IMR-90 (cell line): Measurements from ENCODE around the gene SLC18A2. TPM values are rescaled to one million over a fixed set of nuclear protein-coding genes. Genes with fewer than 3 reads are reported as not detected.
A peak's percentile ranks its signal among the peaks of the same experiment; 100 is the strongest.

Experiments
- ATAC-seq: fragments of 200-7000 bp; cut with Tn5 transposase; 2 replicates; pipeline ENCODE4 v1.9.1; 2020; ENCODE audit warnings: low read depth, mild to moderate bottlenecking, moderate library complexity
- BruUV-seq: library from RNA; stranded (reverse); fragments of 400-500 nt; replicated peaks from 2 replicates; lab custom pipeline; 2021; lab: Mats Ljungman, UMichigan
- CTCF ChIA-PET: fragments of 300-600 bp; formaldehyde crosslinking; extraction: SDS; loops from one replicate; lab custom pipeline; 2021; ENCODE audit warnings: antibody characterized with exemption; lab: Yijun Ruan, JAX
- POLR2A ChIA-PET: fragments of 300-600 bp; sonication (Branson Sonifier 250); formaldehyde crosslinking; loops from one replicate; lab custom pipeline; 2022; ENCODE audit warnings: antibody characterized with exemption; ENCODE audit not compliant: unreplicated experiment; lab: Charles Lee
- DNase-seq: peaks from one replicate; pipeline ENCODE4 v3.0.0; 2013
- H2AFZ ChIP-seq: replicated peaks from 2 replicates; pipeline ENCODE3; 2013; ENCODE audit warnings: low read length, mild to moderate bottlenecking; ENCODE audit not compliant: poor library complexity
- H2AK5ac ChIP-seq: 2 replicates; pipeline ENCODE4 v1.6.1; 2013; ENCODE audit warnings: low read depth, low read length, inconsistent platforms
- H2AK9ac ChIP-seq: replicated peaks from 2 replicates; pipeline ENCODE3; 2013; ENCODE audit warnings: mild to moderate bottlenecking, low read depth, low read length, moderate library complexity; ENCODE audit not compliant: poor library complexity
- H2BK120ac ChIP-seq: 2 replicates; pipeline ENCODE4 v1.6.1; 2013; ENCODE audit warnings: low read depth, low read length, inconsistent platforms
- H2BK15ac ChIP-seq: 3 replicates; pipeline ENCODE4 v1.6.1; 2013; ENCODE audit warnings: low read depth, low read length, inconsistent platforms
- H2BK20ac ChIP-seq: 2 replicates; pipeline ENCODE4 v1.6.1; 2013; ENCODE audit warnings: low read depth, mild to moderate bottlenecking, inconsistent platforms, low read length, moderate library complexity
- H2BK5ac ChIP-seq: 2 replicates; pipeline ENCODE4 v1.6.1; 2013; ENCODE audit warnings: mild to moderate bottlenecking, low read depth, low read length, inconsistent platforms; ENCODE audit not compliant: poor library complexity, severe bottlenecking
- H3K14ac ChIP-seq: replicated peaks from 2 replicates; pipeline ENCODE4 v1.6.1; 2013; ENCODE audit warnings: low read depth, low read length, inconsistent platforms
- H3K18ac ChIP-seq: 2 replicates; pipeline ENCODE4 v1.6.1; 2013; ENCODE audit warnings: low read depth, low read length, control low read depth
- H3K23ac ChIP-seq: 2 replicates; pipeline ENCODE4 v1.6.1; 2013; ENCODE audit warnings: low read depth, low read length, inconsistent platforms
- H3K27ac ChIP-seq: 2 replicates; pipeline ENCODE4 v1.5.1; 2013; ENCODE audit warnings: mild to moderate bottlenecking, control low read depth, low read length; ENCODE audit not compliant: insufficient read depth
- H3K27me3 ChIP-seq: 2 replicates; pipeline ENCODE4 v1.6.1; 2013; ENCODE audit warnings: low read length; ENCODE audit not compliant: control insufficient read depth, insufficient read depth
- H3K36me3 ChIP-seq: 2 replicates; pipeline ENCODE4 v1.6.1; 2013; ENCODE audit warnings: low read length, mixed read lengths; ENCODE audit not compliant: control insufficient read depth, insufficient read depth
- H3K4ac ChIP-seq: 2 replicates; pipeline ENCODE4 v1.6.1; 2013; ENCODE audit warnings: low read depth, low read length, inconsistent platforms
- H3K4me1 ChIP-seq: 2 replicates; pipeline ENCODE4 v1.6.1; 2013; ENCODE audit warnings: low read length, mixed read lengths; ENCODE audit not compliant: control insufficient read depth, insufficient read depth
- H3K4me2 ChIP-seq: 2 replicates; pipeline ENCODE4 v1.6.1; 2013; ENCODE audit warnings: low read depth, mild to moderate bottlenecking, control low read depth, low read length, moderate library complexity
- H3K4me3 ChIP-seq: 2 replicates; pipeline ENCODE4 v1.5.1; 2013; ENCODE audit warnings: low read depth, mild to moderate bottlenecking, control low read depth, low read length, moderate library complexity; ENCODE audit not compliant: insufficient read depth
- H3K56ac ChIP-seq: 2 replicates; pipeline ENCODE4 v1.6.1; 2013; ENCODE audit warnings: low read length, inconsistent platforms; ENCODE audit not compliant: insufficient read depth; ENCODE audit errors: extremely low read depth
- H3K79me1 ChIP-seq, 2 experiments: 2 replicates each; pipeline ENCODE4 v1.6.1; 2013; ENCODE audit warnings: low read length in 2 of 2, inconsistent platforms in 1 of 2, low read depth in 1 of 2
- H3K9ac ChIP-seq: 2 replicates; pipeline ENCODE4 v1.6.1; 2013; ENCODE audit warnings: low read depth, low read length, control low read depth
- H3K9me1 ChIP-seq: 2 replicates; pipeline ENCODE4 v1.6.1; 2013; ENCODE audit warnings: low read length, inconsistent platforms; ENCODE audit not compliant: insufficient read depth
- H3K9me3 ChIP-seq: 2 replicates; pipeline ENCODE4 v1.6.1; 2013; ENCODE audit warnings: low read length; ENCODE audit not compliant: control insufficient read depth, insufficient read depth
- H4K20me1 ChIP-seq: 2 replicates; pipeline ENCODE4 v1.6.1; 2013; ENCODE audit warnings: low read length, inconsistent platforms; ENCODE audit not compliant: insufficient read depth
- H4K5ac ChIP-seq: 2 replicates; pipeline ENCODE4 v1.6.1; 2013; ENCODE audit warnings: mild to moderate bottlenecking, low read depth, low read length, control low read depth
- H4K8ac ChIP-seq, 2 experiments: 2 replicates each; pipeline ENCODE4 v1.6.1; 2013; ENCODE audit warnings: low read depth in 2 of 2, low read length in 2 of 2, control low read depth in 1 of 2, inconsistent platforms in 1 of 2
- H4K91ac ChIP-seq: 2 replicates; pipeline ENCODE4 v1.6.1; 2013; ENCODE audit warnings: low read depth, low read length, inconsistent platforms; ENCODE audit not compliant: insufficient read depth
- CEBPB ChIP-seq: IDR thresholded peaks from 2 replicates; pipeline ENCODE4 v1.6.1; 2012; ENCODE audit warnings: low read depth, low read length, improper control_type of control experiment
- POLR2A ChIP-seq: IDR thresholded peaks from 2 replicates; pipeline ENCODE4 v1.6.1; 2012; ENCODE audit warnings: mild to moderate bottlenecking, low read depth, low read length
- RCOR1 ChIP-seq: IDR thresholded peaks from 2 replicates; pipeline ENCODE4 v1.6.1; 2012; ENCODE audit warnings: mild to moderate bottlenecking, low read length, improper control_type of control experiment; ENCODE audit not compliant: insufficient replicate concordance
- WGBS, 2 experiments: methylation state at CpG; one replicate each; pipeline versions ENCODE4 v1.1.5 to v1.1.7; 2013; ENCODE audit warnings: missing lambda C conversion rate in 2 of 2; ENCODE audit not compliant: insufficient read length in 1 of 2; ENCODE audit errors: extremely low coverage in 2 of 2; 5-methylcytosine and 5-hydroxymethylcytosine counted together
- dilution Hi-C: fragments of 300-500 bp; cut with HindIII; formaldehyde crosslinking; loops from one replicate; pipeline ENCODE4 v1.14.3; 2018; ENCODE audit warnings: low sequenced_read_pairs; ENCODE audit not compliant: unreplicated experiment
- in situ Hi-C: fragments of 300-500 bp; cut with MboI; formaldehyde crosslinking; loops from 3 replicates; pipeline ENCODE4 v1.14.3; 2019; ENCODE audit warnings: low sequenced_read_pairs, inconsistent platforms, mixed read lengths
- intact Hi-C: fragments of 100-400 bp; cut with micrococcal nuclease; formaldehyde crosslinking; loops from 2 replicates; pipeline ENCODE4 v1.10.0; 2022
- polyA plus RNA-seq, 3 experiments: library from polyadenylated mRNA; depleted of rRNA; stranded (reverse); fragments of >200 nt; gene quantifications; 2 replicates each; pipeline ENCODE4 v1.2.3, GENCODE V29; 2012; ENCODE audit warnings: low replicate concordance in 1 of 3
- total RNA-seq: library from RNA; depleted of rRNA; stranded (reverse); fragments of >200 nt; gene quantifications from 2 replicates; pipeline ENCODE4 v1.2.3, GENCODE V29; 2012

Gene SLC18A2
- total and polyA plus RNA-seq, 2 of the 4 experiments (the other 2 are of a cell fraction) = not detected

- H4K20me1 ChIP-seq = no peaks in the 10 kb centered on the region
- CTCF ChIA-PET = interaction anchor here (1.4 kb wide), 1 partner anchor 78 kb away, joined by 3 read pairs; no protein-coding TSS in a partner anchor
Observed at GRCh38 chr10:117294735-117295134, 53.8 kb downstream of the SLC18A2 start.

More at GRCh38 chr10:117294735-117295134, 53.8 kb downstream of the SLC18A2 start:
- Histone ChIP-seq H2BK20ac (no peak overlapping the region), H3K4me2 (no peak overlapping the region), H3K4ac (no peak overlapping the region), H3K9ac (no peak overlapping the region), H3K56ac (no peak overlapping the region), H3K4me3 (no peak overlapping the region), H3K4me1 (no peaks in the 10 kb centered on the region), H2AK9ac (no peak overlapping the region), H2BK5ac (no peak overlapping the region), H2AFZ (no peak overlapping the region), H3K9me1 (0 out of 2 replicates have a peak, but pooled peaks cover 2% of the 10 kb centered on the region), H3K9me3 (no peaks in the 10 kb centered on the region), H3K27ac (no peak overlapping the region), H3K27me3 (no peaks in the 10 kb centered on the region), H3K36me3 (no peaks in the 10 kb centered on the region), H2AK5ac (no peak overlapping the region), H2BK15ac (no peak overlapping the region), H2BK120ac (no peak overlapping the region), H4K91ac (no peak overlapping the region), H4K8ac (no peak overlapping the region), H3K14ac (no peak overlapping the region), H4K5ac (no peak overlapping the region), H3K23ac (no peak overlapping the region), H3K79me1 (peaks cover 2 to 7% of the 10 kb centered on the region in 2 experiments; a peak in 2 of 4 replicates), H3K18ac (no peak overlapping the region)
- WGBS, 2 experiments = no CpG with 5 or more reads among the region's 2 CpGs
- dilution Hi-C loops (no loop called here), in situ Hi-C loops (no loop called here), intact Hi-C loops (no loop called here)
- no TSS peak for BruUV-seq
- DNase-seq (no peak), ATAC-seq (no peak)
- TF ChIP-seq RCOR1 (no peak), CEBPB (peak; percentile 51), POLR2A (no peak)
- POLR2A ChIA-PET = no interaction called here
